HG03432 (cell line): ENCODE results near the gene ACSM5.
"Not testable (repeated sequence)": the region's sequence is repeated elsewhere in the genome, so short reads cannot be mapped to it uniquely, and the experiment has no call there.

ENCODE experiments used
- ATAC-seq: cut with Tn5 transposase; IDR thresholded peaks from one replicate; pipeline ENCODE4 v1.9.1; 2021; ENCODE audit warnings: mild to moderate bottlenecking, moderate library complexity; ENCODE audit not compliant: unreplicated experiment

Gene ACSM5

DNA sequence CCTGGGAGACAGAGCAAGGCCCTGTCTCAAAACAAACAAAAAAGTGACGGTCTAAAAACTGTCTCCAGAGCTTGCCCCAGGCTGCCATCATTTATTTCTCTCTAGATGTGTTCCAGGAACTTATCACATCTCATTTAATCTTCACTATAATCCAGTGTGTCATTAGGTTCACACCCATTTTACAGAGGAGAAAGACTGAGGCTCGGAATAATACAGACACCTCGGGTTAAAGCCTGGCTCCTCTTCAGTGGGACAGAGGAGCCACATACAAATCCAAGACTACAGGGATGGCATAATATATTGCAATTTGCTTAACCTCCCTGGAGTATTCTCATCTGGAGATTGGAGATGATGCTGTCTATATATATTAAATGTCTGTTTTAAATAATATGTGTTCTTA lies 10.7 kb upstream of the ACSM5 start:
- no peak for ATAC-seq

DNA sequence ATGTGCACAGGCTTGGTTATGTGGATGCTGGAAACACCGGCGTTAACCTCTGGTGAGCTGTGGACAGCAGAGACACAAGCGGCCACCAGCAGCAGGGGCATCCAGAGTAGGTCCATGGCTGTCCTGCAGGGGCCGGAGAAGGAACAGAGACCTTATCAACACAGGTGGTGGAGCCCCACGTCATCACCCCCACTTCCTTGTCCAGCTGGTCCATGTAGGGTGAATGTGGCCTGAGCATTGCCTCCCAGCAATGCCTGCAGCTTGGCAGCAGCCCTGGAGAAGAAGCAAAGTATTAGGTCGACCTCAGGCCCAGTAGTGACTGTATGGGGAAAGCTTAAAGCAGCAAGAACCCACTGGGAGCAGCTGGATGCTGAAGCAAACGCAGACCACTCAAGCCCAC lies 10.1 kb upstream of the ACSM5 start:
- ATAC-seq, result no peak

DNA sequence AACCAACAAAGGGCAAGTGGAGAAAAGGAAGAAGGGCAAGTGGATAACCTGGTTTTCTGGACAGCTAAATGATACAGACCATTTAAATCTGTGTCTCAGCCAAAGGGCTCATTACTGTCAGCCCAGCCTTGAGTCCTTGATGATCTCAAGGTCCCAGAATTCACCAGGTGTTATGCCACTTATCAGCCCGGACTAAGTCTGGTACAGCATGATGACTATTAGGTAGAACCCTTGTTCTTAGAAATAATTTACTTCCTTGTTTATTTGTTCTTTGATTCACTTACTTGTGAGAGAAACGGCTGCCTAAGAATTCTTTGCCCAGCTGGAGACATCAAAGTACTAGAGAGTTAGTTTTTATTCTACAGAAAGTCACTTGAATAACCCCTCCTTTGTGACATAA lies 8.3 kb upstream of the ACSM5 start:
- no peak for ATAC-seq

DNA sequence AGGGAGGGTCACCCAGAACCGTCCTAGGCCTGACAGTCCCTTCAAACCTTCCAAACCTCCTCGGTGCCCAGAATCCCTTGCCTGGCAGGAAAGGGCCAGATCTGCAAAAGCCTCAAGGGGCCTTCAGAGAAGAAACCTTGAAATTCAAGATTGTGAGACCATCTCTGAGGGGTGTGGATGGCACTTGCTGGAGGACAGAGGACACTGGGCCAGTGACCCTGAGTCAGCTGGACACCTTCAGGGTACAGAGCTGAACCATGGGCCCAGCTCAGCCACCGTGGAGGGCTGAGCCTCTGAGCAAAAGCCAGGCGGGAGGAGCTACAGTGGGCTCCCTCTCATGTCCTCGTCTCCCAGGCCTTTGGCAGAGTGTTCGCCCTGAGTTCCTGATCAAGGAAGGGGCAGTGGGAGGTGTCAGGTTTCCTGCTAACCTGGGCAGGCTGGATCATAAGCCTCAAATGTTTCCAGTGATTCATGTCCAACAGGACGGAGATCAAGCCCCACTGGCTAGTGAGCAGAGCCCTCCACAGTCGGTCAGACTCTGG lies 7.8 kb upstream of the ACSM5 start:
- ATAC-seq, result no peak

DNA sequence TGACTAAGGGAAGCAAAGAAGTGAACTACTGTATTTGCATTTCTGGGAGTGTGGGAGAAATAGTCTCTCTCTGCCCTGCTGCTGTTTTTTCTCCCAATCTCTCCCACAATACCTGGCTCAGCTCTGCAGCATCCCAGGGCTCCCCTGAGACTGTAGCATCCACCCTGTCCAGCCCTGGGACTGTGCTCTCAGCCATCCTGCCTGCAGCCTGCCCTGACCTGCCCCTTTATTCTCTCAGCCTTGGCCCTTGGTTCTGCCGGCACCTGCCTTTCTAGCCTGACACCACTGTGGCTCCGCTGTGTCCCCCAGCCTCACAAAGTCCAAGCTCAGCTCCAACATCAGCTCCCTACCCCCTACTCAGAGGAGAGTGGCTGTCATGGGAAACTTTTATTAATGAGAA lies 6.7 kb upstream of the ACSM5 start:
- no peak for ATAC-seq

DNA sequence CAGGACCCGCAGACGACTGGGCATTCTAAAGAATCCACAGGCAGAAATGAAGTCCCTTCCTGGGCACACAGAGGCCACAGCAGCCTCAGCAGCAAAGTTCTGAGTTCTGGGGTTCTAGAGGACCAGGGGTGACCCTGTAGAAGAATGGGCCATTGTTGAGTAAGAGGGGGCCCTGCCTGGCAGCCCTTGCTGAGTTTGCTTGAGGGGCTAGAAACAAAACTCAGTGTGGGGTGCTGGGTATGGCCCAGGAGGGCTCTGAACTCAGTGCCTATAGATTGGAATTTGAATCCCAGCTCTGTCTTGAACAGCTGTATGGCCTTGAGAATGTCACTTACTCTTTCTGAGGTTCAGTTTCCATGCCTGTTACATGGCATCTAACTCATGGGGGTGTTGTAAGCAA lies 4.7 kb upstream of the ACSM5 start, which contains the start of gene PDILT:
TSS of gene PDILT (minus strand) at position 101 of the 400 bp plus-strand sequence. CDS start 5,437 bp downstream, outside the sequence.
- ATAC-seq, result no peak

DNA sequence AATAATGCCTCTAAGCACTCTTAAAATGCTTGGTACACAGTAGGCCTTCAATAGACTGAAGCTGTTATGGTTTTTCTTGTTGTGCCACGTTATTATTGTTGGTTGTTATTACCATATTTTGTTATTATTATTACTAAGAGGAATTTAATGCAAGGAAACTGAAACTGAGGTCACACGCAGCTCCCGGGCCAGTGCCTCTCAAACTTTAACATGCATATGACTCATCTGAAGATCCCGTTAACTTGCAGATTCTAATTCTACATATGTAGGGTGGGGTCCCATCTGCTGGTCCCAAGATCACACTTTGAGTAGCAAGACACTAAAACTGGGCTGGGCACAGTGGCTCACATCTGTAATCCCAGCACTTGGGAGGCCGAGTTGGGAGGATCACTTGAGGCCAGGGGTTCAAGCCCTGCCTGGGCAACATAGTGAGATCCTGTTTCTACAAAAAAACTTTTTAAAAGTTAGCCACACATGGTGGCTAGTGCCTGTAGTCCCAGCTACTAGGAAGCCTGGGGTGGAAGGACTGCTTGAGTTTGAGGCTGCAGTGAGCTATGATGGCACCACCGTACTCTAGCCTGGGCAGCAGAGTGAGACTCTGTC lies 888 bp downstream of the ACSM5 start:
- ATAC-seq, result peak; percentile 86

DNA sequence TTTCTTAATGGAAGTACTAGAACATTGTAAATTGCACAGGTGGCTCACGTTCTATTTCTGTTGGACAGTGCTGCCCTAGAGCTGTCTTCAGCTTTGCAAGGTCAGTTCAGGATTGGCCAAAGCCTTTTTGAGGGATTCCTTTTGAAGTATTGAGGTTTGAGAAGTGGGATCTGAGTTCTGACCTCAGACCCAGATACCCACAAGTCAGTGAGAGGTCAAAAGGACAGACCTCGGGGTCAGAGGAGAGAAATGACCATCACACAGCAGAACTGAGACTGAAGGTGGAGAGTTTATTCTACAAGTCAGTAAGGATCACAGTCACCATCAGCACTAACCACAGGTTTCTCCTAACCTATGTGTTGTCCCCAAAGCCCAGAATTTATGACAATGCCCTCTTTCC lies 1.7 kb downstream of the ACSM5 start:
- no peak for ATAC-seq

DNA sequence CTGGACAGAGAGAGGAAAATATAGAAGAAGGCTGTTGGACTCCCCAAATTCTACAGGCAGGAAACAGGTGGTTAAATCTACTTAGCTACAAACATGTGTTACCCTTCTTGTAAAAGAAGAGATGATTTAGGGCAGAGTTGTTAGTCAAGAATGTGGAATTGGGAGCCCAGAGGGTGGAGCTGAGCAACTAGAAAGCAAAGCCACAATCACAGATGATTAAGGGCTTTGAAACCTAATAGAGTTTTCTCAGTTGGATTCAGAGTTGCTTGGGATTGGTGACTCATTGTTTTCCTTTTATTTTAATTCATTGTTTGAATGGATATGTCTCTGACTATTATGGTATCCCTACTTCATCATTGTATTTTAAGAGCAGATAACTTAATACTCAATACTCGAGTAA lies 6.2 kb downstream of the ACSM5 start:
- ATAC-seq, result no peak

DNA sequence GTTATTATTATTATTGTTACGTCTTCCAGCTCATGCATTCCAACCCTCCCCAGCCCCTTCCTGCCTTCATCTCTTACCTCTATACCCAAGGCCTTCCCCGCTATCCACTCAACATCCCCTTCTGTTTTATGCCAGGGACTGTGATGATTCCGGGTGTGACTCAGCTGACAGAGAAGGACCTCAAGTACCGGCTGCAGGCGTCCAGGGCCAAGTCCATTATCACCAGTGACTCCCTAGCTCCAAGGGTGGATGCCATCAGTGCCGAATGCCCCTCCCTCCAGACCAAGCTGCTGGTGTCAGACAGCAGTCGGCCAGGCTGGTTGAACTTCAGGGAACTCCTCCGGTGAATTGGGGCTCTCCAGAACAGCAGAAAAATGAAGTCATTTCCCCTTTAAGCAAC lies 9.8 kb downstream of the ACSM5 start:
- not testable (repeated sequence) for ATAC-seq

DNA sequence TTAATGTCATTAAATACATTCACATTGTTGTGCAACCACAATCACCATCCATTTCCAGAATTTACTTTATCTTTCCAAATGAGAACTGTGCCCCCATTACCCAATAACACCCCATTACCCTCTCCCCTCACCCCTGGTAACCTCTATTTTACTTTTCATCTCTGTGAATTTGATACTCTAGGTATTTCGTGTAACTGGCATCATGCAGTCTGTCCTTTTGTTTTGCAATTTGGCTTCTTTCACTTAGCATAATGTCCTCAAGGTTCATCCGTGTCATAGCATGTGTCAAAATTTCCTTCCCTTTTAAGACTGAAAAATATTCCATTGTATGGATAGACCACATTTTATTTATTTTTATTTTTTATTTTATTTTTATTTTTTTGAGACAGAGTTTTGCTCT lies 12.4 kb downstream of the ACSM5 start:
- ATAC-seq, result not testable (repeated sequence)

DNA sequence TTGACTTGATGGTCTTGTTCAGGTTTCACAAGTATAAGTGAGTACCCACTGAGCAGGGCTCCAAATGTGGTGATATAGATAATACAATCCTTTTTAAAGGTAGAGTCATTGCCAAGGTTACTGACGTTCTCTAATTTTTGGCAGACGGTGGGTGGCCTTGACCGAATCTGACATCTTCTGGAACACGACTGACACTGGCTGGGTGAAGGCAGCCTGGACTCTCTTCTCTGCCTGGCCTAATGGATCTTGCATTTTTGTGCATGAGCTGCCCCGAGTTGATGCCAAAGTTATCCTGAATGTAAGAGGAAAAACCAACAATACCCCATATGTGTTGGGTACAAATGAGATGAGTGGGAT lies 14.4 kb downstream of the ACSM5 start:
- not testable (repeated sequence) for ATAC-seq

DNA sequence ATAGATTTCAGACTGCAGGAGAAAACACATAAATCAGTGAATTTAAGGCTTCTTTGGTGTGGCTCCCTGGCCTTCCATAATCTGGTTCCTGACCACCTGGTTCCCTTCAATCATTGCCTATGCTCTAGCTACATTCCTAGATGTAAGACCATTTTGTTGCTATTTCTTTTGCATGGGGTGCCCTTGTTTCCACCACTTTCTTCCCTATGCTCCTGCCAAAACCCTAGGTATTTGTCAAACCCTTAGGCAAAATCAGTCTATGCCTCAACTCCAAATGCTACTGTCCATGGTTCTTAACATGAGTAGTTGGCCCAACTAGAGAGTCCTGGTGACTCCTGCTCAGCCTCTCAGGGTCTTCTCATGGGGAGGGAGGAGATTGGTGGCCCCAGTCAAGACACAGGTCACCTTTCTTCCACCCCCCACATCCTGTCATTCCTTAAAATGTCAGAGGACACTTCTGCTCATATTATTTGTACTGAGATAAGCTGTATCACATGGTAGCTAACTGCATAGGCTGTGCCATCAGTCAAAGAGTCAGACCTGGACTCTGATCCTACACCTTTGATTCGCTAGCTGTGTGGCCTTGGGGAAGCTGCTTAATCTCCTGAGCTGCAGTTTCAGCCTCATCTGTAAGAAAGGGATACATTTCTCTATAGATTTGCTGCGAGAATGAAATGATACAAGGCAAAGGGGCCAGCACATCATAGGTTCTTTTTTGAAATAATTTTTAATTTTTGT lies 15.0 kb downstream of the ACSM5 start:
- no peak for ATAC-seq

DNA sequence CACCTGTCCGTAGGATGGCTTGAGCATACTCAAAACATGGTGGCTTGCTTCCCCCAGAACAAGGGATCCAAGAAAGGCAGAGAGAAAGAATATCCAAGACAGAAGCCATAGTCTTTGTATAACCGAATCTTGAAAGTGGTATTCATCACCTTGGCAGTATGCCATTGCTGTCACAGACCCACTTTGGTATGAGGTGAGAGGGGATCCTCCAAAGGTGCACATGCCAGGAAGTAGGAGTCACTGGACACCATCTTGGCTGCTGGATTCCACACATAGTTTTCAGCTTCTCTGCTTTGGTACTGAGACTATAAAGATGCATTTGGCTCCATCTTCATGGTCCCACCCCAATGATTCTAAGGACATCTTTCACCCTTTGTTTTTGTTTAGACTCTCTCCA lies 18.1 kb downstream of the ACSM5 start:
- ATAC-seq, result not testable (repeated sequence)

DNA sequence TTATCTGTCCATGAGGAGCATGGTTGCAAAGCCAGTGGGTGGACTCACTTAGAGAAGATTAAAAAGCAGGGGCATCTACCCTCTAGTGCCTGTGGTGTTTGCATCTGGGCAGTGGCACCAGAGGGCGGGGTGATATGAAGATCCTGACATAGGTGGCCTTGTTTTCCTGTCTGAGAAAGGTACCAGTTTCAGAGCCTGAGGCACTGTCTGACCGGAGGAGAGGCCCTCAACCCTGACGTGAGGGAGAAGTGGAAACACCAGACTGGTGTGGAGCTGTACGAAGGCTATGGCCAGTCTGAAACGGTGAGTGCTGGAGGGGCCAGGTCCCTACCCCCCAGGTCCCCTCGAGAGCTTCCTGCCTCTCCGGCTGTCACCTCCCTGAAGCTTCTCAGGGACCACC lies 20.2 kb downstream of the ACSM5 start:
- ATAC-seq, result not testable (repeated sequence)

DNA sequence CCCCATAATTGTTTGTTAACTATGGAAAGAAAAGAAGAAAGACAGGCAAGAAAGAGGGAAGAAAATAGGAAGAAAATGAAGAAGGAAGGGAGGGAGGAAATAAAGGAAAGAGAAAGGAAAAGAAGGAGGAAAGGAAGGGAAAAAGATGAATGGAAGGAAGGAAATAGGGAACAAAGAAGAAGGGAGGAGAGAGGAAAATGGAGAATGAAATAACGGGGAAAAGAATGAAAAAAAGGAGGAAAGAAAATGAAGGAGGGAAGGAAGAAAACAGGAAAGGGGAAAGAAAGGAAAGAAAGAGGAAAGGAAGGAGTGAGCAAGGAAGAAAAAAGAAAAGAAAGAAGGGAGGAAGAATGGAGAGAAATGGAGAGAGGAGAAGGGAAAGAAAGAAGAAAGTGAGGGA lies 21.1 kb downstream of the ACSM5 start:
- ATAC-seq, result not testable (repeated sequence)

DNA sequence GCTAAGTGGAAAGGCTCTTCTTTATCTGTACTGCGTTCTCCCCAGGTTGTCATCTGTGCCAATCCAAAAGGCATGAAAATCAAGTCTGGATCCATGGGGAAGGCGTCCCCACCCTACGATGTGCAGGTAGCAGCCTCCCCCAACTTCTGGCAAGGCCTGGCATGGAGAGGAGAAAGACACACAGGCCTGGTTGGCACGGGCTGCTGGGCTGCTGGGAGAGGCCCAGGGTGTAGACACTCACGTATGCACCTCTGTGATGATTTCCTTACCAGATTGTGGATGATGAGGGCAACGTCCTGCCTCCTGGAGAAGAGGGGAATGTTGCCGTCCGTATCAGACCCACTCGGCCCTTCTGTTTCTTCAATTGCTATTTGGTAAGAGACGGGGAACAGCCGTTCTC lies 21.6 kb downstream of the ACSM5 start:
- ATAC-seq, result no peak

DNA sequence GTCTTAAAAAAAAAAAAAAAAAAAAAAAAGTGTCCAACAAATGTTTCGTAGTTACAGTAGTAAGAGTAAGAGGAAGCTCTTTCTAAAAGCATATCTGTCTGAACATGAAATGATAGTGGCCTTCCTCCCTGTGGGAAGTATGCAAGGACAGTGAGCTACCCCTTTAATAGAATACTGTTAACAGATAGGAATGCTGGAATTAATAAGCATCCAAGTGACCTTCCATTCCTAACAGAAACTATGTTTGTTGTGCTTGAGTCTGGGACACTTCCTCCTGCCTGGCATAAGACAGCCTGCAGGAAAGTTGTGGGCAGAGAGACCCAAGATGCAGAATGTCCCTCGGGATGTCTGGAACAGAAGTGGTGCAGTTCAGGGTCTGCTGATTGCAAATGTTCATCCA lies 29.6 kb downstream of the ACSM5 start:
- not testable (repeated sequence) for ATAC-seq

DNA sequence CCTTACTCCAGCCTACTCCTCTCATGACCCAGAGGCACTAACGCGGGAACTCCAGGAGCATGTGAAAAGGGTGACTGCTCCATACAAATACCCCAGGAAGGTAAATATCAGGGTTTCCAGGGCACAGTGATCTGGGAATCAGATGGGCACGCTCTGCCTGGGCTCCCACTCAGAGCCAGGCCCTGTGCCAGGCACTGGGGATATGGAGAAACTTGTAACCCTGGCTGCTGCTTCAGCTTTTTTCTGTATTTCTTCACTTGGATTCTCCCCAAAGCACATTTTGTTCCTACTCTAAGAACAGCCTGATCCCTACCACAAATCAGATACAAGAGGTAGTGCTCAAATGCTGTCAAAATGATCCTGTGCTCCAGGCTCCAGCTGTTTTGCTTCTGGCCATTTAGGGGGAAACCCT lies 30.5 kb downstream of the ACSM5 start:
- not testable (repeated sequence) for ATAC-seq

DNA sequence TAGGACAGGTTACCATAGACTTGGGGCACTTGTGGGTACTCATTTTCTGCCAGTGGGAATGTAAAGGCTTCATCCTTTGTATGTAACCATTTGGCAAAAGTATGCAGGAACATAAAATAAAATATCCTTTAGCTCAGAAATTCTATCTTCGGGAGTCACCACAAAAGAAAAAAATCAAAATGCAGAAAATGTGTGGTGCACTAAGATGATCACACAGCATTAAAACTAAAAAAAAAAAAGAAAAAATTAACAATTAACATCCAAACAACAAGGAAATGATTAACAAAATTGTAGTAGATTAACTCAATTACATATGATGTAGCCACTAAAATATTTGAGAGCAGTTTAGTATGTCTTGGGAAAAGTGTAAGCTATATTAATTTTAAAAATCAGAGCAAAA lies 31.4 kb downstream of the ACSM5 start:
- not testable (repeated sequence) for ATAC-seq

DNA sequence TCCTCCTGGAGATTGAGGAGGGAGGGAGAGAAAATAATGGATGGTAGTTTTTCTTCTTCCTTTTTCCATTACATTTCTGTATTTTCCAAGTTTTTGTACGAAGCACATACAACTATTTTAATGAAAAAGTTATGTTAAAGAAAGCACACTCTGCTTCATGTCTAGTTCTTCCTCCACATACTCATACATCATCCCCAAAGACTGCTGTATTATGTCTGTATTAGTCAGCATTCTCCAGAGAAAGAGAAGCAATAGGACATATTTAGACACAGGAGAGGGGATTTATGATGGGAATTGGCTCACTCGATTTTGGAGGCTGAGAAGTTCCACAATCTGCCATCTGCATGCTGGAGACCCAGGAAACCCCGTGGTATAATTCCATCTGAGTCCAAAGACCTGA lies 31.9 kb downstream of the ACSM5 start:
- ATAC-seq, result no peak

DNA sequence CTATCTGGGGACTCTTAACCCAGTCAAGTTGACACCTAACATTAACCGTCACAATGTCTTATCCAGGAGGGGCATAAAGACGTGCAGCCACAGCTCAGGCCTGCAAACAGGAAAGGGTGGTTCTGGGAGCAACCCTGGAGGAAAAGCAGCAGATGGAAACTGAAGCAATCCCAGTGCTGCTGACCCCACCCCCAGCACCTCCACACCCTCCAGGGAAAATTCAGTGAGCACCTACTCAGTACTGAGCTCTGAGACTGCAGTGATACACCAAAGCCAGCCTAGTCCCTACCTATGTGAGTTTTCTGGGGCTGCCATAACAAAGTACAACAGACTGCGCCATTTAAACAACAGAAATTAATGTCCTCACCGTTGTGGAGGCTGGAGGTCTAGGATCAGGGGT lies 32.5 kb downstream of the ACSM5 start:
- ATAC-seq, result not testable (repeated sequence)
